ENCODE measurements around the gene SMAP2.

GRCh38 chr1:40395190-40396175 lies 22.0 kb downstream of the SMAP2 start:
- TF ChIP-seq ZNF274 (IDR thresholded peaks at IDR 0.05; ENCODE audit: low read length) (no peak), ZNF274 (tag by site-specific recombination; IDR thresholded peaks at IDR 0.05; ENCODE audit: borderline replicate concordance) (no peak), GFI1B (tag by site-specific recombination; IDR thresholded peaks at IDR 0.05) (no peak), ZNF362 (tag by site-specific recombination; IDR thresholded peaks at IDR 0.05) (no peak), CTCF (tag by site-specific recombination; IDR thresholded peaks at IDR 0.05) (no peak), ZNF530 (tag by site-specific recombination; IDR thresholded peaks at IDR 0.05; ENCODE audit: low read depth) (no peak), ZNF510 (tag by site-specific recombination; IDR thresholded peaks at IDR 0.05; ENCODE audit: insufficient replicate concordance) (no peak), ZNF670 (tag by site-specific recombination; IDR thresholded peaks at IDR 0.05; ENCODE audit: low read depth) (no peak), REST (tag by site-specific recombination; IDR thresholded peaks at IDR 0.05) (no peak), PRDM4 (tag by site-specific recombination; IDR thresholded peaks at IDR 0.05) (no peak), RBAK (tag by site-specific recombination; IDR thresholded peaks at IDR 0.05) (no peak)
